GM19463 (cell line): ENCODE measurements around the gene LATS2.

Source experiments
- ATAC-seq: cut with Tn5 transposase; IDR thresholded peaks from one replicate; pipeline ENCODE4 v1.9.1; 2021; ENCODE audit warnings: mild to moderate bottlenecking, moderate library complexity; ENCODE audit not compliant: unreplicated experiment

Gene LATS2

DNA sequence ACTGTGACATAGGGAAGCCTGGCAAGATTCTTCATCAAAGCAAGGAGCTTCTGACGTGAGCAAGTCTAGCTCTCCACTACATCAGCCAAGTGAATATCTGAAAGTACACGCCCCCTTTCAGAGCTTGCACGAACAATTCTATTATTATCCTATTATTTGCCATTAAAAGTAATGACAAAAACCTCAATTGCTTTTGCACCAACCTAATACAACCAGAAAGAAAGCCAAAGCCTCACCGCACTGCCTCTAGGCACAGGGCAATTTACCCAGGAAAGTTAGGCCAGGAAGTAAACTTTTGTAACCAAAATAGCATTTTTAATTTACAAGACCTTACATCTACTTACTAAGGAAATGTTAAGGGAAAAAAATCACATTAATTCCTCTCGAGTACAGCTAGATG is 41.2 kb downstream of the LATS2 start:
- ATAC-seq: no peak

DNA sequence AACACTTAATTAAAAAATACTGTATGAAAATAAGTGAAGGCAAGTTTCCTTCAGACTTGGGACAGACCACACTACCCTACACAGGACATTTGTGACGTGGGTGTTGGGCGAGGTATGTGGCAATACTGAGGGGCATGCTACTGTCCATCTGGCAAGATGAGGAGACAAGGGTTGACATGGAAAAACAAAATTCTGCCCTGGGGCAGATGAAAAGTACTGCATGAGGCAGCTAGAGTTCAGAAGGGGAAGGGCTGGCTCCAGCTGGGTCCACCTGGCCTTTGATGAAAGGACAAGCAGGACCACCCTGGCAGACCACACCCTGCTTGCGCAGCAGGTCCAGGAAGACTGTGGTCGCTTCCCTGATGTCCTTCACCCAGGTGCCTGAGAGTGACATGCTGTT is 43.2 kb downstream of the LATS2 start:
- no peak for ATAC-seq

DNA sequence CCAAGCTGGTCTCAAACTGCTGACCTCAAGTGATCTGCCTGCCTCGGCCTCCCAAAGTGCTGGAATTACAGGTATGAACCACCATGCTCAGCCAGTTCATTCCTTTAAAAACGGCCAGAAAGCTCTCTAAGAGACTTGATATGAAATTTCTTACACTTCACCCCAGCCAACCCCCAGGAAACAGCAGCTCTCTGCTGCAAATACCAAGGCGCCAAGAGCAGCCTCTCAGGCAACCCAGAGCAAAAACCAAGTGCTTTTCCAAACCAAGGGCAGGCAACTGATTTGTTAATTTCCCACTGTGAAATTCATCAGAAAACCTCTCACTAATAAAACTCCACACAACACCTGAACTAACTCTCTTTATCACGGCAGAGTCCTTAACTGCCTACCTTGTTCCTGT is 44.9 kb downstream of the LATS2 start:
- ATAC-seq: no peak

DNA sequence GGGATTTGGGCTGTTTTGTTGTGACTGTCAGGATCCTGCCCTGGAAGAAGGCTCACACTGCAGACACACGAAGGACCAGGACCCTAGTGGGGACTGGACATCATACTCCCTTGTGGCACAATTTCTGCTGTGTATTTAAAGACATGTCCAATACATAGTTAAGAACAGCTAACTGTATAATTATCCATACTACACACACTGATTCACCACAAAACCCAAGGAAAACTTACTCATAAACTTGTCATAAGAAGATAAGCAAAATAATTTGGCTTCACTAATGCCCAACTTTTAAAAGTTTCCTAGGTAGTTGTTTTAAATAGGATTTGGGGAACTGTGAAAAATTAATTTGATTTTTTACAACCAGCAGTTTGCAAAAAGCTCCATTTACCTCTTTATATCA is 46.1 kb downstream of the LATS2 start:
- ATAC-seq: no peak

DNA sequence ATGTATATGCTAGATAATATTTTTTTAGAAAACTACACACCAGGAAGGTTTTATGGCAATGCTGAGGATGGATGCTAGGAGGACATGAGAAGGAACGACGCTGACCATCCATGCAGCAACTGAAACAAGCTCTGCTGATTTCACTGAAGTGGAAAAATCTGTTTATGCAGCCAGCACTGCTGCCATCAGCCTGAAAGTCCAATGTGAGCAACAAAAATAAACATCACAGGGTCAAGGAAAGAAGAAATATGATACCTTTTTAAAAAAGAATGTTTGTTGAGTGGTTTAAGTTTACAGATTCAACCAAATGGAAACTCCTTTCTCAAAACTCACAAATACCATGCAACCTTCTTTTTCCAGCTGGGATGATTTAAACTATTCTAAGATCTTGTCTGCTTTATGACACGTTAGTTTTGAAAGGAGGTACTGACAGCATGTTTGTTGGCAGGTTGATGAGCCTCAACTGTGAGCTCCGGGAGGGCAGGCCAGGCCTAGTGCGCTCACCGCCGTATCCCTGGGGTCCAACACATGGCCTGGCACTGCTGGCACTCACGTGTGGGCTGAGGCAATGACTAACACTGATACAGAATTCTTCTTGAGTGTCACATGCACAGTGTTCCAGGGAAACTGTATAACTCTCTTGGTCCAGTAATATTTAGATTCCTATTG is 46.8 kb downstream of the LATS2 start:
- ATAC-seq: no peak

DNA sequence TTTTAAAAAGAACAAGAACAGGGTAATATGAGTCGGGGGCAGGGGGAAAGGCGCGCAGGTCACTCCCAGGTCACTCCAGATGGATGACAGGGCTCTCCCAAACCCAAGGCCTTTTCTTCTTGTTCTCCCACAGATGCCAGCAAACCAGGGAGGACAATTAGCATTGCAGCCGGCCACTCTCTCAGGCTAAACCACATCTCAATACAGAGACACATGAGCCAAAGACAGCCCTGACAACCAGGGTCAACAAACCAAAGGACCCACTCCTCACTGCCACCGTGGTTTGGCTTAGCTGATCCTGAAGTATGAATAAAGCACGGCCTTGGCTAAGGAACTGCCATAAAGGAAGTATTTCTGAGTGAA is 47.3 kb downstream of the LATS2 start:
- no peak for ATAC-seq

DNA sequence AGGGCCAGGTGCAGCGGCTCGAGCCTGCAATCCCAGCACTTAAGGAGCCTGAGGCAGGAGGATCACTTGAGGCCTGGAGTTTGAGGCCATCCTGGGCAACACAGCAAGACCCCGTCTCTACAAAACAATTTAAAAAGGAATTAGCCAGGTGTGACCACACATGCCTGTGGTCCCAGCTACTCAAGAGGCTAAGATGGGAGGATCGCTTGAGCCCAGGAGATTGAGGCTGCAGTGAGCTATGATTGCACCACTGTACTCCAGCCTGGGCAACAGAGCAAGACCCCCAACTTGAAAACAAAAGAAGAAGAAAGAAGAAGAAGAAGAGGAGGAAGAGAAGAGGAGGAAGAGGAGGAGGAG is 47.7 kb downstream of the LATS2 start:
- ATAC-seq: no peak

DNA sequence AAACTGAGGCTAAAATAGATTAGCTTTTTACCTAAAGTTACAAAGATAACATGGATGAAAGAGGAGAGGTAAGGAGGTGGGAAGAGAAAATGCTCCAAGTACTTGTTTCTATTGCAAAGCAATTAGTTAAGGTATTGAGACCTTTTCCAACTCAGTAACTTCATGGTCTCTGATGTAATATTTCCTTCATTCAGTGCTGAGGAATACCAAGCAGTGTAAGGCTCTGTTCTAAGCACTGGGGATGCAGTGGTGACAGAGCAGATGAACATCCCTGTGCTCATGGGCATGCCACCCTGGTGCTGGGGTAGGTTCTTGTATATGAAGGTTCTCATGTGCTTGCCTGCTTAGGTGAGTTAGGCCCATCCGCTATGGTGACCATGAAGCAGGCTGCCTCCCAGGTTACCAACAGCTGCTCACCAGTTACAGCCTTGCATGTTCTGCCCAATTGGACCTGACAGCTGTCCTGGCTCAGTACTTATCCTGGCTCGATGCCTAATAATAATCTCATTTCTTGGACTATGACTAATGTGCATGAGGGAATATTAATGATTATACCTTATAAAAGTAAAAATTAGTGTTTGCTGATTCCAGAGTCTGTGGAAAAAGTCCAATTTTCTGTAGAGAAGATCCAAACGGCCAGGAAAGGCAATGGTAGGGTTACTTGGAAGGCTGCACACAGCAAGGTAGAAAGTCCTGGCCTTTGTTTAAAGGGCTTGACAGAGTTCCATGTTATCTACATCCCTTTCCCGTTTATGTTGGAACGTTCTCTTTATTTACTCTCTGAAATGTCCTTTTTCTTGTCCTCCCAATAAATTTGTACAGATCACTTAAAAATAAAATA is 48.3 kb downstream of the LATS2 start:
- ATAC-seq: no peak

DNA sequence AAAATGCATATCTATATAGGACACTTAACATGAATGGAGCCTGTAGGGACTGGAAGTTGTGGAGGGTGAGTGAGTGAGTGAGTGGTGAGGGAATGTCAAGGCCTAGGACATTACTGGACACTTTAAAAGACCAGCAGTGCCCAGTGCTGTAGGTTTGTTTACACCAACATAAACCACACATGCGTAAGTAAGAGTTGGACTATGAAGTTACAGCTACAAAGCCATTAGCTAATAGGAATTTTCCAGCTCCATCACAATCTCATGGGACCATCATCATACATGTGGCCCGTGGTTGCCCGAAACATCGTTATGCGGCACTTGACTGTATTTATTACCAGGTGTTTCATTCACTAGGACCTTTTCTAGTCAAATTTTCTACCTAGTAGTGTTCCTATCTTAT is 49.2 kb downstream of the LATS2 start:
- no peak for ATAC-seq

DNA sequence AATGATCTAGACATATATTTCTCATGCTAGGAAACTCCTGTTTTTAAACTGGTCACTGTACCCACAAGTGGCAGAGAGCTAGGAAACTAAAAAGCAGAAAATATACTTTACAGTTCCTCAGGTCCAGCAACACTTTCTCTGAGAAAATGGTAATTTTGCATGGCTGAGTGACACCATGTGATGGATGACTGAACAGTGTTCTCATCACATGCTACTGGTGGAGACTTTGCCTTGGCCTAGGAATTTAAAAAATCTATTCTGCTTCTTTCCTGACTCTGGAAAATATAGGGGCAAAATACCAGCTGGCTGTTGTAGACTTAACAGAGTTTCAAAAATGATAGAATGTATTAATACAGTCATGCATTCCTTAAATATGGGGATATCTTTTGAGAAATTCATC is 50.0 kb downstream of the LATS2 start:
- no peak for ATAC-seq

DNA sequence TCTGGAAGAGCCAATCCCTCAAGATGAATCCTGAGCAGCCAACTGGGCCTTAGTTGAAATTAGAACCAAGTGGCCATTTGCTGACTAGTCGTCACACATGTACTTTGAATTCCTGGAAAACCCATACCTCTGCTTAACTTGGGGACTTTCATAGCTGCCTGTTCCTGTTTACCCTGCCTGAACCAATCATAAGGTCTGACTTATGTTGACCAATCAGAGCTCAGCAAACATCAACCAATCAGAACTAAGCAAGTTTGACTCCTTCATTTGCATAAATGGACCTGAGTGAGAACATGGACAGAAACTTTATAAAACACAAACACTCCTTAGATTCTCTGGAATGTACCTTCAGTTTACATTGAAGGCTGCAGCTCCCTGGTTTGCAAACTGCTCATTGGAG is 50.8 kb downstream of the LATS2 start:
- ATAC-seq: no peak

DNA sequence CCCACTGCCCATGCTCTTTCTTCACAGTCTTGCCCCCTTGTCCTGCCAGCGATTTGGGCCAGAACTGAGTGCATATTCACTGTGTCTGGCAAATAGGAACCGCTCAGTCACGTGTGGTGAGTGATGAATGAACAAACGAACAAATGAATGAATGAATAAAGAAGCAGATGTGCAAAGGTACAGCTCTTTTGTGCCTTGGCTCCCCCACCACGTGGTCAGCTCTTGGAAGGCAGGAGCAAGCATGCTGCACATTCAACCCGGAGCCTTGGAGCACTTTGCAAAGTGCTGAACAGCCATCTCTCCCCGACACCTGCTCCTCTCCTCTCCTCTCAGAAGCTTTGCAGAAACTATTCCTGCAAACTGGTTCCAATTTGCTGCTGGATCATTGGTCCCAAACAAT is 52.4 kb downstream of the LATS2 start:
- no peak for ATAC-seq

DNA sequence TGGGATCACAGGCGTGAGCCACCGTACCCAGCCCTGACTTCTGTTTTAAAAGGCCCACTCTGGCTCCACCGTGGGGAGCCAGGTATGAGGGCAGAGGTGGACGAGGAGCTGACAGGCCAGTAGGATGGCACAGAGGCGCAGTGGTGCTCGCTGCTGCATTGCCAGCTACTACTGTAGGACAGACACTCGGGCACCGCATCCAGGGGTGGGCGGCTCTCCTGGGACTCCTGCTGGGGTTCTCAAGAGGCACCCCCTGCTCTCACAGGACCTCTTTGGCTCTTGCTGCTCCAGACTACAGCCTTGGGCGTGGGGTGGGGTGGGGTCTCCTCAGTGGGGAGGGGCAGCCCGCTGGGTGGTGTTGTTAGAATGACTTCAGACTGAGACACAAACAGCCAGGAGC is 53.4 kb downstream of the LATS2 start:
- no peak for ATAC-seq

DNA sequence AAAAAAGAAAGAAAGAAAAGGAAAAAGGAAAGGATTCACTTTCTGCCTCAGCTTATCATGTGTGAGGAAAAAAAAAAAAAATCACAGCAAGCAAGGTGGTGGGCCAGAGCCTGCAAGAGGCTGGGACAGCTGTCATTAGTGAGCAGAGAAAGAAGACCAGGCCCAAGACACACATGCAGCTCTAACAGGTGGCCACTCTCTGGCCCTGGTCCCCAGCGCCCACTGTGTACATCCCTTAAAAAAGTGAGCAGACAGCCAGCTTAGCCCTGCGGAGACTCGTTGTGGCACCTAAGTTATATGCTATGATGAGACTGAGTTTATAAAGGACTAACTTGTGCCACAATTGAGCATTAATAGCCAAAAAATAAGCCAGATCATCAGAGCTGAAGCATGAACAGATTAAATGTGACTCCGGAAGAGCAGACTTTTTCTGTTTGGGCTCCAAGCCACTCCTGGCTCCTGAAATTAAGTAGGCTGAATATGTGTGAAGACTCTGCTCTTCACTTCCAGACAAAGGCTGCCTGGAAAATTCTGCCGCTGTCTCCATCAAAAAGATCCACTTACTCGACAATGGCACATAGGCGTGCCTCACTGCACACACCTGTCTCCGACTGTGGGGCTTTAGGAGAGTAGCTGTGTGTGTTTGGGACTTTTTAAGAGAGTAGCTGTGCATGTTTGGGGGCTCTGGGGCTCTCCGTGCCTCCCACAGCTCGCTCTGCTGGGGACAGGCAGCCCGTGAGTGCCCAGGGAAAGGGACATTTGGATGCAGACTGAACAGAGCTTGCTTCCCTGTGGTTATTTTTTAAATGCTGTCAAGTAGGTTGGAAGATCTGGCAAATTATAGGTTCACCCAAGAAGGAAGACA is 55.0 kb downstream of the LATS2 start:
- ATAC-seq: no peak

DNA sequence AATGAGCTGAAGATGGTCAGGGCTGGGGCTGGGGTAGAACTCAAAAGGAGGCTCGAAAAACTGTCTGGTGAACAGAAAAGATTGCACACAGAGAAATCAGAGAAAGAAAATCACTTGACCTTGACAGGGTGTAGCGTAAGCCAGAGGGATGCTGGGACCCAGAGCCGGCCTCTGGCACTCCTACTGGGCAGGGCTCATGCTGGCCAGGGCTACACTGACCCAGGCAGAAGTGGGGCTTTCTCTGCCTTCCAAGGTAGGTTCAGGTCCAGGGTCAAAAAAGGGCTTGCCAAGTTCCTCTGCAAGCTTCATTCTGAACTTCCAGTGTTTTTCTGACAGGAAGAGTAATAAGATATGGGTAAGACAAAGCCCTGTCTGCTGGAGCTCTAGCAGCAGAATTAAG is 56.2 kb downstream of the LATS2 start:
- no peak for ATAC-seq

DNA sequence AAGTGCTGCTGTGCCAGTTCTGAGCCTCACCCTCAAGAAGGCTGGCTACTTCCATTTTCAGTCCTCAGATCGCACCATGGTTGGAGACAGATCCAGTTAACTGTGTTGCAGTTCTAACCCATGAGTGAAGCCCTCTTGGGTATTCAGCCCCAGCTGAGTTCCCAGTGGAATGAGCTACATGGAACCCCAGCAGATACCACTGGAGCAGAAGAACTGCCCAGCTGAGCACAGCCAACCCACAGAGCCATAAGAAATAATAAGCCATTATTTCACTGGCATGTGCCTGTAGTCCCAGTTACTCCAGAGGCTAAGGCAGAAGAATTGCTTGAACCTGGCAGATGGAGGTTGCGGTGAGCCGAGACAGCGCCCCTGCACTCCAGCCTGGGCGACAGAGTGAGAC is 59.9 kb downstream of the LATS2 start:
- ATAC-seq: no peak

DNA sequence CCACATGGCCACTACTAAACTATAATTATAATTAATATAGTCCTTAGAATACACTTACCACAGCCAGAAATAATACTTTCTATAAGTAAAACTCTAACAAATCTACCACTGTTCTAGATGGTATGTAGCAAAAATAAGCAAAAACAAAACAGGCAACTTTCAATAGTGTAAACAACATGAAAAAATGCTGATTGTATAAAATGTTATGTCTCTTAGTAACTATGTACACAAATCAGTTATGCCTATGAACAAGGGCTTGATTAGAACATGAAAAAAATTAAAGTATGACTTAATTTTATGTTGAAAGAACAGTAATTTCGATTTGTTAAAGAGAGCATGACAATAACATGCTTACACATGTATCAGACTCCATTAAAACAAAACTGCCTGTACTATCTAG is 60.7 kb downstream of the LATS2 start:
- ATAC-seq: no peak

DNA sequence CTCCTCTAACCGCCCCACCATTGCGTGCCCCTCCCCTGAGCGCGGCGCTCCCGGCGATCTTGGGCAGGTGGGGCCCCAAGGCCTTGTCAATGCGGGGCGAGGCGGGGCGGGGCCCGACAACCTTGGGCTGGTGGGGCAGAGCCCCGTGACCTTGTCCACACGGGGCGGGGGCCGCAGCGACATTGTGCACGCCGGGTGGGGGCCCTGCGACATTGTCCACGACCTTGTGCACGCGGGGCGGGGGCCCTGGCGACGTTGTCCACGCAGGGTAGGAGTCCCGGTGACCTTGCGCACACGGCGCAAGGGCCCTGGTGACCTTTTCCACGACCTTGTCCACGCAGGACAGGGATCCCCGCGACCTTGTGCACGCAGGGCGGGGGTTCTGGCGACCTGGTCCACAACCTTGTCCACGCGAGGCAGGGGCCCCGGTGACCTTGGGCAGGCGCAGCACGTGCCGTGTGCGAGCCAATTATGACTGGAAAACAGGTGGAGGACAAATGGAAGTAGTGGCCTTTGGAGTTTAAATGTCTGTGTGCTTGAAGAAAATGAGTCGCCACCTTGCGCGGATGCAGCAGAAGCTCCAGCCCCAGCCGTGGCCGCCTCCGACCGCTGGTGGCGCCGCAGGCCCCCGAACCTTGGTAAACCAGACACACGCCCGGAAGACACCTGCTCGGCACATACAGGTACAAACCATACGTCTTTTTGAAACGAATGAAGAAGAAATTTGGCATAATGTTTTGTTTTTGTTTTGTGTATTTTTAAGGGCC is 62.6 kb downstream of the LATS2 start:
- ATAC-seq: no peak

DNA sequence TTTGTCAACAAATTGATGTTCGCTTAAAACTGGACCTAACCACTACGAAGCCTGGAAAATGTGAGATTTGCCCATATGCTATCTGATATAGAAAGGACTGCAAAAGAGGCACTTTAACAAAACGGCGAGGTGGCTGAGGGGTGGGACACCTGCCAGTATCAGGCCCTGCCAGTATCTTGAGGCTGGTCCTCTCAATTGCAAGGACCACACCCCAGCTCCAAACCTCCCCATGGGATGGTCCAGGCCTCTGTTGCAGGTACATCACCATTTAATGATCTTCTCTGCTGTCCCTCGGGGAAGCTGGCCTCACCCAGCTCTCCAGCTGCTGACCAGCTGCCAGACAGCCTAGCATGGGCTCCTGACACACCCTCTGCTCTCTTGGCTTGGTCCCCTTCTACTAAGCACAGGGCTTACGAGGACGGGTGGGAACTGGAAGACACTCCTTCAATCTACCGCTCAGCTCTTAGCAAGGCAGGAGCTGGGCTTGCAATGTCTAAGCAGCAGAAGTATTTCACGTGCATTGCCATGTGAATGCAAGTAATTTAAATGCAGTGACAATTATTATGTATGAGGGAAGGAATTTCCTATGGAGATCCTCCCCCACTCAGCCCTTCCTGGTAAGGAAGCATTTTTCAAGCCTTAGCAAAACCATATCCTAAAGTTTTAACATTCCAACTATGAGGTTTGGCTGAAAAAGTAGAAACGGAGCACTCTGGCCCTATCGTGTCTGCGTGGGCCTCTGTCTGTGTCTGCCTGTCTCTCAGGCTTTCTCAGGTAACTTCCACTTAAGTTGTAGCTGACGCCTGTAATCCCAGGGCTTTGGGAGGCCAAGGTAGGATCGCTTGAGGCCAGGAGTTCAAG is 63.9 kb downstream of the LATS2 start:
- no peak for ATAC-seq

DNA sequence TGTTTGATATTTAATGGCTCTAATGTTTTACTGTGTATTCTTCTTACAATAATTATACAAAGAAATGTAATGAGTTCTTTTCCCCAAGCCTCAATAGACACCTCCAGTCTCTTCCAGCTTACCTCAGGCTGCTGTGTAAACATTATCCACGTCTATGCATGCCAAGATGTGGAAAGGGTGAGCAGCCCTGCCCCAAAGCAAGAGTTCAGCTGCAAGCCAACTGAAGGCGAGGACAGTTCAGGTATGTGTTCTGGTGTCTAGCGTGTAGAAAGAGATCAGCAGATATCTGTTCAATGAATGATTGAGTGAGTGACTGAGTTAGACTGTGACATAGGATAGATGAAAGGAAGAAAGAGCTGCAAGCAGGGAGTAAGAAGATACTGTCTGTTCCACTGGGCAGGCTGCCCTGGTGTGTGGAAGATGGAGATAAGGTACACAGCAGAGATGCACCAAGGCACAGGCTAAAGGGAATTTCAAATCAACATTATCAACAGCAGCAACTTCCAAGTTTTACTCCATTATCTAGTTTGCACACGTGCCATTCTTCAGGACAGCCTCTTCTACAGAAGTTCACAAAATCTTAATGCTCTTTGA is 66.0 kb downstream of the LATS2 start:
- no peak for ATAC-seq
